NCI-H2081 (cell line): ENCODE measurements around the gene GNG3.
"Not testable (repeated sequence)": the region's sequence is repeated elsewhere in the genome, so short reads cannot be mapped to it uniquely, and the experiment has no call there.

Source experiments
- DNase-seq, 2 experiments: peaks; one replicate each; lab custom pipeline; 2025; lab: John Stamatoyannopoulos, UW

GNG3 gene

GRCh38 chr11:62707277-62707861, at the start of gene GNG3, which contains the start of gene BSCL2:
Gene GNG3 (plus strand): TSS chr11:62707676. CDS start chr11:62708296, 620 bp downstream.
Gene BSCL2 (minus strand): TSS chr11:62707424. CDS start chr11:62707195, 229 bp downstream.
- no peak for DNase-seq

GRCh38 chr11:62664405-62665074, 42.9 kb upstream of the GNG3 start:
- peak; percentile 56 to 64 for DNase-seq

- DNase-seq, result peak; percentile 92 to 93
Measured at GRCh38 chr11:62665075-62665598, 42.3 kb upstream of the GNG3 start, which contains the start of the genes C11orf98 and CSKMT. Gene C11orf98 (minus strand): TSS chr11:62665210. CDS start chr11:62665169, 41 bp downstream. Gene CSKMT (plus strand): TSS chr11:62665312. CDS start chr11:62665880, 568 bp downstream.

DNA sequence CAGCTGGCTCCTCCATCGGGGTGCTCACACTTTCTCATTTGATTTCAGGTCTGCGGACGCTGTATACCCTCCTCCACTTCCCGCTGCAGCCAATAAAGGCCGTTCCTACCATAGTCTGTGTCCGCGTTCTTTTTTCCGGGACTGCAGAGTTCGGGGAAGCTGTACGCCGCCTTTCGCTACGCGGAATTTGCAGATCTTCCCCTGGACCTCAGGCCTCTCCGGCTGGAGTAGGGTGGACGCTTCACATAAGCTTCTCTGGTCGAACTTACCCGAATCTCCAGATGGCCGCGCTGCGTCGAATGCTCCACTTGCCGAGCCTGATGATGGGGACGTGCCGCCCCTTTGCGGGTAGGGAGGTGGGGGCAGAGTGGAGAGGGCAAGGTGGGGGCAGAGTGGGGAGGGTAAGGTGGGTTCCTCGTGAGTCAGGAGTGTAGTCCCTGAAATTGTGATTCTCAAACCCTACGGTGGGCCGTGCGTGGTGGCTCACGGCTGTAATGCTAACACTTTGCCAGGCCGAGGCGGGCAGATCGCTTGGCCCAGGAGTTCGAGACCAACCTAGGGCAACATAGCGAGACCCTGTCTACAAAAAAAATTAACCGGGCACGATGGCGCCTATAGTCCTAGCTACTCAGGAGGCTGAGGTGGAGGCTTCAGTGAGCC, 41.7 kb upstream of the GNG3 start:
- peak in 1 of 2 experiments; percentile 33 for DNase-seq

- DNase-seq, result no peak
Measured at GRCh38 chr11:62666259-62666926, 41.1 kb upstream of the GNG3 start.

- DNase-seq, result no peak
Measured at GRCh38 chr11:62667460-62667859, 40.0 kb upstream of the GNG3 start.

DNA sequence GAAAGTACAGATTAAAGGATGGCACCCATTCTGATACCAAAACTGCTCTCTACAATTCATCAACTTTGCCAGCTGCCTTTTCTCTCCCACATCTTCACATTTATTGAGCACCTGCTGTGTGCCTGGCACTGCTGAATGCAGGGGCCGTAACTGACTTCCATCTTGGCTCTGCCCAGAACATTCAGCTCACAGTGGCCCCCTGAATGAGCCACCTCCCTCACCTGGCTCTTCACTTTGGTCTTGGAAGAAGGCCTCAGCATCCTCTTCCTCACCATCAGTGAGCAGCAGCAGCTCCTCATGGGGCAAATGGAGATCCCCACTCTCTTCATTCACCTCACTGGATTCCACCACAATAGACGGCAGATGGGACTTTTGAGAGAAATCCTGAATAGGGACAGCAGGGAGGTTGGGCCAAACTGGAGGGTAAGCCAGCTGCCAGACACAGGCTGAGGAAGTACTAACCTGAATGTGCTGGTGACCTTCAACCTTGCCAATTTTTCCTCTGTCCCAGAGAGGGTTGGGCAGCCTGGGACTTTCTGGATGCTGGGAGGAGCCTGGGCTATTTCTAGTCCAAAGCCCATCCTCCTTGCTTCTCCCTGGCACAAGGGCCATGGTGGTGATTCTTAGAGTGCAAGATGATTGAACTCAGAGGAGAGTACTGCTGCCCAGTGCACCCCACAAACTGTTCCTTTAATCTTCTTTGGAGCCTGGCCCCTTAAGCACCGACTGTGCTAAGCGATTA, 37.9 kb upstream of the GNG3 start:
- DNase-seq, result no peak

DNA sequence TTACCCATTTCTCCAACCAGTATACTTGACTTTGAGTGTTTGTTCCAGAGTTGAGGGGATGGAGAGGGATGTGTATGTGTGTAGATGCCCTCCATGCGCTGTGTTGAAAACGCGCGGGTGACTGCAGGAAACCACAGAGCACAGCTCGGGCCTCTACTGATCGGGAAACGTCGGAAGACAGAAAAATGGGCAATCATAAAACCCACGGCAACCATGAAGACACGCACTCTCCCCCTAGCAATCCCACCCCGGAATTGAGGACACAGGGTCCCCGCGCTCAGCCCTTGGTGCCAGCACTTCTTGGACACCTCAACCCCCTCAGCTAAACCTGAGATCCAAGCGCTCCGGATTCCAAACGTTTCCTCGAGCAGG, 36.3 kb upstream of the GNG3 start:
- no peak for DNase-seq

DNA sequence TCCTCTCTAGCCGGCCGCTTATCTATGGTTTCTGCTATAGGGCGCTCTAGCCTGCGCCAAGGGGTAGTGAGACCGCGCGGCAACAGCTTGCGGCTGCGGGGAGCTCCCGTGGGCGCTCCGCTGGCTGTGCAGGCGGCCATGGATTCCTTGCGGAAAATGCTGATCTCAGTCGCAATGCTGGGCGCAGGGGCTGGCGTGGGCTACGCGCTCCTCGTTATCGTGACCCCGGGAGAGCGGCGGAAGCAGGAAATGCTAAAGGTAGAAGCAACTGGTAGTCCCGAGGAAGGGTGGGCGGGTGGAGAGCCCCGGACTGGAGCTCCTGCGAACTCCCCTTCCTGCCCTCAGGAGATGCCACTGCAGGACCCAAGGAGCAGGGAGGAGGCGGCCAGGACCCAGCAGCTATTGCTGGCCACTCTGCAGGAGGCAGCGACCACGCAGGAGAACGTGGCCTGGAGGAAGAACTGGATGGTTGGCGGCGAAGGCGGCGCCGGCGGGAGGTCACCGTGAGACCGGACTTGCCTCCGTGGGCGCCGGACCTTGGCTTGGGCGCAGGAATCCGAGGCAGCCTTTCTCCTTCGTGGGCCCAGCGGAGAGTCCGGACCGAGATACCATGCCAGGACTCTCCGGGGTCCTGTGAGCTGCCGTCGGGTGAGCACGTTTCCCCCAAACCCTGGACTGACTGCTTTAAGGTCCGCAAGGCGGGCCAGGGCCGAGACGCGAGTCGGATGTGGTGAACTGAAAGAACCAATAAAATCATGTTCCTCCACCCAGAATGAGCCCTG, 35.7 kb upstream of the GNG3 start, which contains the start of the genes LBHD1 and UQCC3:
Gene LBHD1 (minus strand): TSS at position 660 of the 782 bp plus-strand sequence. CDS start 2,236 bp downstream, outside the sequence.
Gene UQCC3 (plus strand): TSS at position 66 of the 782 bp plus-strand sequence. CDS start 73 bp downstream, at position 139.
- DNase-seq, result peak; percentile 79 to 87

GRCh38 chr11:62673196-62673525, 34.3 kb upstream of the GNG3 start:
- no peak for DNase-seq

DNA sequence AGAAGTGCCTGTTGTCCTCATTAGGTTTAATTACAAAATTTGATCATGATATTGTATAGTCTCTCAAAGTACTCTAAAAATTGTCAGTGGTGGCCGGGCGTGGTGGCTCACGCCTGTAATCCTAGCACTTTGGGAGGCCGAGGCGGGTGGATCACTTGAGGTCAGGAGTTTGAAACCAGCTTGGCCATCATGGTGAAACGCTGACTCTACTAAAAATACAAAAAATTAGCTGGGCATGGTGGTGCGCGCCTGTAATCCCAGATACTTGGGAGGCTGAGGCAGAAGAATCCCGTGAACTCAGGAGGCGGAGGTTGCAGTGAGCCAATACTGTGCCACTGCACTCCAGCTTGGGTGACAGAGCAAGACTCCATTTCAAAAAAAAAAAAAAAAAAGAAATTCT, 32.1 kb upstream of the GNG3 start:
- not testable (repeated sequence) for DNase-seq

DNA sequence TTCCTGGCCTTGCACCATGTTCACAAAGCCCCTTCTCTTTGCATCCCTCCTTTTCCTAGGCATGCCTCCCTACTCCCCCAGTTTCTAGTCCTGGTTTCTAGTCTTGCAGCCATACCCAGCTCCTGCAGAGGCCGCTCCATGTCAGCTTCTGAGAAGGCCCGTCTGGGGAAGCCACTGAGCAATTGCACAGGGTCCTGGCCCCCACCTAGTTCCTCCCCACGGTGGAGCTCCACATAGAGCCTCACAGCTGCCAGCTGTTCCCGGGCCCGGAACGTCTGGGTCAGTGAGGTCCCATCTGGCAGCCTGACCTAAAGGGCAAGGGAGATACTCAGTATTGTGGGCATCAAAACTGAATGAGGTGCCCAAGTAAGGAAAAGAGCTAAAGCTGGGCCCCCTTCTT, 30.8 kb upstream of the GNG3 start:
- no peak for DNase-seq

- DNase-seq, result no peak
Measured at GRCh38 chr11:62677156-62677555, 30.3 kb upstream of the GNG3 start.

GRCh38 chr11:62677714-62678113, 29.8 kb upstream of the GNG3 start:
- no peak for DNase-seq

DNA sequence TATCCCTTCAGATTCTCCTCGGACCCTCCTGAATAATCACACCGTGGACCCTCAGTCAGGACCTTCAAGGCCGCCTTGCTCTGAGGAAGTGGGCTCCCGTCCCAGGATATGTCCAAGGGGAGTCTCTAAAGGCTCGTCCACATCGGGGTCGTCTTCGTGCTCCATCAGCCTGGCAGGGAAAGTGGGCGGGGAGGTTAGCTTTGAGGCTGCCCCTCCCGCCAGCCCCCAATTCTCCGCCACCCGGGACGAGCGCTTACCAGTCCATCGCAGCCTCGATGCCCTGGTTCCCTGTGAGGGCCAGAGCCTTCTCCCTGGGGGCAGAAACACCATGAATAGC, 29.1 kb upstream of the GNG3 start:
- DNase-seq, result no peak

DNA sequence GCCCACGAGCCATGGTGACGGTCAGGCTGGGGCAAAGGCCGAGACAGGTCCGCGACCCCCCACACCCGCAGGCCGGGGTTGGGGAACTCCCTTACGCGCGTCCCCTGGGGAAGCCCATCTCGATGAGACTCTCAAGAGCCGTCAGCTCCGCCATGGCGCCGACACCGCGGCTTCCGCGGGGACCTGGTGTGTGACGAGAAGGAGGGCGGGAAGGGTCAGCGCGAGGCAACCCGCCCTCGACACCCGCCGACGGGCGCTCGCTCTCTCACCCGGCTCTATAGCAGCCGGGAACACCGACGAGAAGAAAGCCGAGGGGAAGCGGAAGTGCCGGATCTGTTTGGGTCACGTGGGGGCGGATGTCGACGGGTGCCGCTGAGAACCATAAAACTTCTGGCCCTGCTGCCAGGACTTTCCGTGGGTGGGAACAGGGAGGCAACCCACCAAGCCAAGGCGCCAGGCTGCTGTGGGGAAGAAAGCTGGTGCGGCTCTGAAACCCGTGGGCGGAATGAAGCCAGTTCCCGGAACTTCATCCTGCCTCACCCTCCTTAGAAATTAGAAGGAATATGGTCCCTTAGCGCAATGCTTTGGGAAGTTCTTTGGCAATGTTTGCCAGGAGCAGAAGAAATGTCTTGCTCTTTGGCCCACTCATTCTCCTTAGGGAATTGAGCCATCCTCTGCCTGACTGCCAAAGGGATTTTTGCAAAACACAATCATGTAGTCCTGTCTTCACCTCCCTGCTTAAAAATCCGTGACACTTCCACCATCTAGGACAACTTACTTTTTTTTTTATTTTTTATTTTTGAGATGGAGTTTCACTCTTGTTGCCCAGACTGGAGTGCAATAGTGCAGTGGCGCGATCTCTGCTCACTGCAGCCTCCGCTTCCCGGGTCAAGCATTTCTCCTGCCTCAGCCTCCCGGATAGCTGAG, 28.4 kb upstream of the GNG3 start, which contains the start of gene UBXN1:
Gene UBXN1 (minus strand): TSS at position 304 of the 927 bp plus-strand sequence. CDS start 150 bp downstream, at position 154.
- peak; percentile 83 to 85 for DNase-seq

DNA sequence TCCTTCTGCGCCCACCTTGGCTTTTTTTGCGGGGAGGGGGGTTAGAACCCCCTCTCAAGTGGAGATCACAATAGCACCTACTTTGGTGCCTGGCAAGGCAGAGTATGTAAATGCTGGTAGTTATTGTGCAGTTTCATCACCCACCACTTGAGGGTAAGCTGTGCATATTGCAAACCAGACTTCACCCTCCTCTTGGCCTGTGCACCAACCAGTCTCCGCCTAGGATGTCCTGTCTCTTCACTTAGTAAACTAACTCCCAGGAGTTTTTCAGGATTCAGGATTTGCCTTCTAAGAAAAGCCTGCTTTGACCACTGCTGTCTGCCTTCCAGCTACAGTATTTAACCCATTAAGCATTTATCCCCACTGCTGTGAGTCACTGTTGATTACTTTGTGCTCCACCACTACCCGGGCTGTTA, 26.6 kb upstream of the GNG3 start:
- DNase-seq, result peak; percentile 29 to 46

DNA sequence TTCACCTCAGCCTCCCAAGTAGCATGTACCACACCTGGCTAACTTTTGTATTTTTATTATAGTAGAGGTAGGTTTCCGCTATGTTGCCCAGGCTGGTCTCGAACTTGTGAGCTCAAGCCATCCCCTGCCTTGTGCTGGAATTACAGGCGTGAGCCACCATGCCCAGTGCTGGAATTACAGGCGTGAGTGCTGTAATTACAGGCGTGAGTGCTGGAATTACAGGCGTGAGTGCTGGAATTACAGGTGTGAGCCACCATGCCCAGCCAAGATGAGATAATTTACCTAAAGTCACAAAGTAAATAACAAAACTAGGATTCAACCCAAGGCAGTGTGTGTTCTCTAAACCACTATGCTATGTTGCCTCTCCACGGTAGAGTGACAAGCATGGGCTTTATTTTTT, 25.0 kb upstream of the GNG3 start:
- DNase-seq, result no peak
